Measurements from ENCODE around the gene ZNF217.
"Not testable (repeated sequence)": the region's sequence is repeated elsewhere in the genome, so short reads cannot be mapped to it uniquely, and the experiment has no call there.

Gene ZNF217

GRCh38 chr20:53585910-53586309, 7.7 kb downstream of the ZNF217 start:
- H3K27ac ChIP-seq (ENCODE audit: low read length); H3K9ac ChIP-seq (ENCODE audit: low read depth, low read length); H3K27me3 ChIP-seq (ENCODE audit: insufficient read depth, low read length); H3K9me3 ChIP-seq (ENCODE audit: insufficient read depth, low read depth, low read length); H3K4me3 ChIP-seq (ENCODE audit: low read length): not testable (repeated sequence)
- Histone ChIP-seq H3K4me1 (ENCODE audit: insufficient read depth, low read length) (peaks cover 25% of the 10 kb centered on the region), H3K36me3 (ENCODE audit: insufficient read depth, low read depth, low read length) (peaks cover 23% of the 10 kb centered on the region)

- not testable (repeated sequence) for H3K27ac ChIP-seq (ENCODE audit: low read length); H3K9me3 ChIP-seq (ENCODE audit: insufficient read depth, low read depth, low read length); H3K27me3 ChIP-seq (ENCODE audit: insufficient read depth, low read length)
- H3K9ac ChIP-seq (ENCODE audit: low read depth, low read length), result 0 out of 2 replicates have a peak overlapping the region, but pooled peaks have one; percentile 38
- H3K36me3 ChIP-seq (ENCODE audit: insufficient read depth, low read depth, low read length), result peaks cover 32% of the 10 kb centered on the region
- peaks cover 28% of the 10 kb centered on the region for H3K4me1 ChIP-seq (ENCODE audit: insufficient read depth, low read length)
- H3K4me3 ChIP-seq (ENCODE audit: low read length), result 0 out of 2 replicates have a peak overlapping the region, but pooled peaks have one; percentile 40
Observed at GRCh38 chr20:53585004-53585569, 8.6 kb downstream of the ZNF217 start.

GRCh38 chr20:53584550-53584913, 9.1 kb downstream of the ZNF217 start:
- not testable (repeated sequence) for H3K27ac ChIP-seq (ENCODE audit: low read length); H3K27me3 ChIP-seq (ENCODE audit: insufficient read depth, low read length); H3K9me3 ChIP-seq (ENCODE audit: insufficient read depth, low read depth, low read length)
- peak overlapping the region; percentile 40; the same call in 1 of the 2 replicates for H3K4me3 ChIP-seq (ENCODE audit: low read length)
- H3K36me3 ChIP-seq (ENCODE audit: insufficient read depth, low read depth, low read length), result peaks cover 37% of the 10 kb centered on the region
- H3K9ac ChIP-seq (ENCODE audit: low read depth, low read length), result peak overlapping the region; percentile 38; the same call in 1 of the 2 replicates
- peaks cover 27% of the 10 kb centered on the region for H3K4me1 ChIP-seq (ENCODE audit: insufficient read depth, low read length)

GRCh38 chr20:53583660-53584549, 9.7 kb downstream of the ZNF217 start:
- H3K27me3 ChIP-seq (ENCODE audit: insufficient read depth, low read length); H3K9me3 ChIP-seq (ENCODE audit: insufficient read depth, low read depth, low read length); H3K27ac ChIP-seq (ENCODE audit: low read length): not testable (repeated sequence)
- Histone ChIP-seq H3K4me1 (ENCODE audit: insufficient read depth, low read length) (peaks cover 27% of the 10 kb centered on the region), H3K4me3 (ENCODE audit: low read length) (peak overlapping the region; percentile 40; the same call in 1 of the 2 replicates), H3K9ac (ENCODE audit: low read depth, low read length) (peak overlapping the region; percentile 38; the same call in 1 of the 2 replicates), H3K36me3 (ENCODE audit: insufficient read depth, low read depth, low read length) (peaks cover 44% of the 10 kb centered on the region)

- H3K36me3 ChIP-seq (ENCODE audit: insufficient read depth, low read depth, low read length), result peaks cover 54% of the 10 kb centered on the region
- H3K27me3 ChIP-seq (ENCODE audit: insufficient read depth, low read length), result no peaks in the 10 kb centered on the region
- no peaks in the 10 kb centered on the region for H3K9me3 ChIP-seq (ENCODE audit: insufficient read depth, low read depth, low read length)
- no peak overlapping the region for H3K27ac ChIP-seq (ENCODE audit: low read length)
- no peak overlapping the region for H3K9ac ChIP-seq (ENCODE audit: low read depth, low read length)
- H3K4me3 ChIP-seq (ENCODE audit: low read length), result no peak overlapping the region
- H3K4me1 ChIP-seq (ENCODE audit: insufficient read depth, low read length), result peaks cover 24% of the 10 kb centered on the region
Observed at GRCh38 chr20:53582574-53583351, 10.9 kb downstream of the ZNF217 start.

GRCh38 chr20:53582251-53582570, 11.4 kb downstream of the ZNF217 start:
- no peak overlapping the region for H3K9ac ChIP-seq (ENCODE audit: low read depth, low read length)
- H3K36me3 ChIP-seq (ENCODE audit: insufficient read depth, low read depth, low read length), result peaks cover 59% of the 10 kb centered on the region
- H3K27me3 ChIP-seq (ENCODE audit: insufficient read depth, low read length), result no peaks in the 10 kb centered on the region
- H3K4me3 ChIP-seq (ENCODE audit: low read length), result no peak overlapping the region
- H3K9me3 ChIP-seq (ENCODE audit: insufficient read depth, low read depth, low read length), result no peaks in the 10 kb centered on the region
- H3K4me1 ChIP-seq (ENCODE audit: insufficient read depth, low read length), result peaks cover 22% of the 10 kb centered on the region
- no peak overlapping the region for H3K27ac ChIP-seq (ENCODE audit: low read length)

- Histone ChIP-seq H3K4me3 (ENCODE audit: low read length) (no peak overlapping the region), H3K27ac (ENCODE audit: low read length) (no peak overlapping the region), H3K9me3 (ENCODE audit: insufficient read depth, low read depth, low read length) (no peaks in the 10 kb centered on the region), H3K4me1 (ENCODE audit: insufficient read depth, low read length) (peaks cover 18% of the 10 kb centered on the region; the same call in 1 of the 2 replicates), H3K36me3 (ENCODE audit: insufficient read depth, low read depth, low read length) (peaks cover 65% of the 10 kb centered on the region), H3K9ac (ENCODE audit: low read depth, low read length) (no peak overlapping the region), H3K27me3 (ENCODE audit: insufficient read depth, low read length) (no peaks in the 10 kb centered on the region)
Observed at GRCh38 chr20:53581444-53582250, 12.0 kb downstream of the ZNF217 start.

- H3K4me3 ChIP-seq (ENCODE audit: low read length), result no peak overlapping the region
- H3K27ac ChIP-seq (ENCODE audit: low read length), result no peak overlapping the region
- H3K27me3 ChIP-seq (ENCODE audit: insufficient read depth, low read length), result no peaks in the 10 kb centered on the region
- H3K9ac ChIP-seq (ENCODE audit: low read depth, low read length), result no peak overlapping the region
- peaks cover 76% of the 10 kb centered on the region for H3K36me3 ChIP-seq (ENCODE audit: insufficient read depth, low read depth, low read length)
- H3K9me3 ChIP-seq (ENCODE audit: insufficient read depth, low read depth, low read length), result no peaks in the 10 kb centered on the region
- H3K4me1 ChIP-seq (ENCODE audit: insufficient read depth, low read length), result peaks cover 15% of the 10 kb centered on the region; the same call in 1 of the 2 replicates
Observed at GRCh38 chr20:53580376-53581111, 13.1 kb downstream of the ZNF217 start.

GRCh38 chr20:53579581-53580375, 13.9 kb downstream of the ZNF217 start:
- Histone ChIP-seq H3K27me3 (ENCODE audit: insufficient read depth, low read length) (no peaks in the 10 kb centered on the region), H3K4me3 (ENCODE audit: low read length) (no peak overlapping the region), H3K27ac (ENCODE audit: low read length) (no peak overlapping the region), H3K9ac (ENCODE audit: low read depth, low read length) (no peak overlapping the region), H3K4me1 (ENCODE audit: insufficient read depth, low read length) (peaks cover 10% of the 10 kb centered on the region; the same call in 1 of the 2 replicates), H3K36me3 (ENCODE audit: insufficient read depth, low read depth, low read length) (peaks cover 83% of the 10 kb centered on the region), H3K9me3 (ENCODE audit: insufficient read depth, low read depth, low read length) (no peaks in the 10 kb centered on the region)

- peaks cover 89% of the 10 kb centered on the region for H3K36me3 ChIP-seq (ENCODE audit: insufficient read depth, low read depth, low read length)
- H3K4me3 ChIP-seq (ENCODE audit: low read length), result no peak overlapping the region
- no peaks in the 10 kb centered on the region for H3K27me3 ChIP-seq (ENCODE audit: insufficient read depth, low read length)
- peaks cover 10% of the 10 kb centered on the region; the same call in 1 of the 2 replicates for H3K4me1 ChIP-seq (ENCODE audit: insufficient read depth, low read length)
- no peak overlapping the region for H3K27ac ChIP-seq (ENCODE audit: low read length)
- H3K9me3 ChIP-seq (ENCODE audit: insufficient read depth, low read depth, low read length), result no peaks in the 10 kb centered on the region
- H3K9ac ChIP-seq (ENCODE audit: low read depth, low read length), result no peak overlapping the region
Observed at GRCh38 chr20:53579266-53579580, 14.4 kb downstream of the ZNF217 start.

All from iPS-20b (cell line).